SK-N-SH (cell line): ENCODE measurements around the gene ACOXL. TPM values are rescaled to one million over a fixed set of nuclear protein-coding genes. Genes with fewer than 3 reads are reported as not detected.

Experiments used
- CTCF ChIA-PET: fragments of 300-600, 350-600 bp; formaldehyde crosslinking; extraction: SDS; loops from one replicate; lab custom pipeline; 2021; lab: Yijun Ruan, JAX
- POLR2A ChIA-PET: fragments of 350-600 bp; sonication (Branson Sonifier 250); formaldehyde crosslinking; extraction: SDS; loops from one replicate; lab custom pipeline; 2020; ENCODE audit warnings: antibody characterized with exemption, inconsistent platforms; lab: Yijun Ruan, JAX
- DNase-seq: peaks from one replicate; pipeline ENCODE4 v3.0.0; 2012
- H2AFZ ChIP-seq: fragments of 200-600 bp; sonication (generic); 2 replicates; pipeline ENCODE4 v1.8.1; 2016; ENCODE audit warnings: antibody characterized with exemption, mild to moderate bottlenecking, low read depth
- H3F3A ChIP-seq: fragments of 200-600 bp; sonication (generic); replicated peaks from 2 replicates; pipeline ENCODE3; 2016; ENCODE audit warnings: antibody characterized with exemption, mild to moderate bottlenecking; ENCODE audit not compliant: insufficient read depth
- H3K27ac ChIP-seq, 2 experiments: fragments of 200-500 bp in 1 of 2; fragments of 200-600 bp in 1 of 2; sonication (Bioruptor generic) in 1 of 2; sonication (generic), shearing (Covaris generic) in 1 of 2; 2 replicates each; pipeline versions ENCODE4 v1.5.1 to v1.6.1; 2014 to 2016; ENCODE audit warnings: low read depth in 2 of 2, inconsistent platforms in 1 of 2, low read length in 1 of 2, mild to moderate bottlenecking in 1 of 2, mixed read lengths in 1 of 2
- H3K27me3 ChIP-seq: fragments of 200-600 bp; sonication (generic), shearing (Covaris generic); 2 replicates; pipeline ENCODE4 v1.6.1; 2016; ENCODE audit warnings: mixed run types; ENCODE audit not compliant: insufficient read depth
- H3K36me3 ChIP-seq, 2 experiments: fragments of 200-500 bp in 1 of 2; fragments of 200-600 bp in 1 of 2; sonication (Bioruptor generic) in 1 of 2; sonication (generic) in 1 of 2; replicated peaks in 1 of 2; 2 replicates each; pipeline versions ENCODE3 to v1.5.1; 2014 to 2016; ENCODE audit warnings: low read length in 1 of 2, mild to moderate bottlenecking in 1 of 2; ENCODE audit not compliant: insufficient read depth in 2 of 2, control insufficient read depth in 1 of 2
- H3K4me1 ChIP-seq, 2 experiments: fragments of 200-500 bp in 1 of 2; fragments of 200-600 bp in 1 of 2; sonication (Bioruptor generic) in 1 of 2; sonication (generic), shearing (Covaris generic) in 1 of 2; 2 replicates each; pipeline versions ENCODE4 v1.5.1 to v1.6.1; 2014 to 2016; ENCODE audit warnings: low read depth in 1 of 2, low read length in 1 of 2, mixed run types in 1 of 2; ENCODE audit not compliant: insufficient read depth in 2 of 2, control insufficient read depth in 1 of 2
- H3K4me2 ChIP-seq: fragments of 200-600 bp; sonication (generic), shearing (Covaris generic); 2 replicates; pipeline ENCODE4 v1.6.1; 2017; ENCODE audit warnings: mixed run types
- H3K4me3 ChIP-seq, 2 experiments: fragments of 200-500 bp in 1 of 2; fragments of 200-600 bp in 1 of 2; sonication (Bioruptor generic) in 1 of 2; sonication (generic), shearing (Covaris generic) in 1 of 2; 2 replicates each; pipeline versions ENCODE4 v1.5.1 to v1.8.1; 2014 to 2016; ENCODE audit warnings: low read depth in 2 of 2, inconsistent platforms in 1 of 2, low read length in 1 of 2, mild to moderate bottlenecking in 1 of 2, mixed read lengths in 1 of 2, moderate library complexity in 1 of 2
- H3K79me2 ChIP-seq: fragments of 200-600 bp; sonication (generic); 2 replicates; pipeline ENCODE4 v1.8.1; 2017; ENCODE audit warnings: mild to moderate bottlenecking; ENCODE audit not compliant: insufficient read depth
- H3K9ac ChIP-seq: fragments of 200-600 bp; sonication (generic); 2 replicates; pipeline ENCODE4 v1.6.1; 2017; ENCODE audit warnings: mixed run types
- H3K9me2 ChIP-seq: fragments of 200-600 bp; sonication (generic); 2 replicates; pipeline ENCODE4 v1.6.1; 2017; ENCODE audit warnings: mixed run types
- H3K9me3 ChIP-seq: fragments of 200-600 bp; sonication (generic); 2 replicates; pipeline ENCODE4 v1.6.1; 2017; ENCODE audit warnings: mixed run types, mild to moderate bottlenecking, moderate library complexity
- H4K20me1 ChIP-seq: fragments of 200-600 bp; sonication (generic); 2 replicates; pipeline ENCODE4 v1.6.1; 2017; ENCODE audit warnings: mild to moderate bottlenecking, mixed run types; ENCODE audit not compliant: insufficient read depth
- CHD2 ChIP-seq: fragments of 150-350 bp; IDR thresholded peaks from 2 replicates; pipeline ENCODE4 v1.6.1; 2018; ENCODE audit warnings: low read length; ENCODE audit not compliant: partially characterized antibody
- ELF1 ChIP-seq: IDR thresholded peaks from 2 replicates; pipeline ENCODE4 v1.4.0; 2012
- EZH2phosphoT487 ChIP-seq: fragments of 200-600 bp; sonication (generic); IDR thresholded peaks from 2 replicates; pipeline ENCODE4 v1.6.1; 2017; ENCODE audit warnings: low read depth, mixed run types, mild to moderate bottlenecking, antibody characterized with exemption, moderate library complexity, borderline replicate concordance
- FOSL2 ChIP-seq: IDR thresholded peaks from 2 replicates; pipeline ENCODE4 v1.4.0; 2012; ENCODE audit warnings: low read depth, mild to moderate bottlenecking, moderate library complexity, borderline replicate concordance
- FOXJ3 ChIP-seq: sonication (generic); formaldehyde crosslinking; IDR thresholded peaks from 2 replicates; pipeline ENCODE4 v1.5.1; 2020; ENCODE audit warnings: mild to moderate bottlenecking, missing genetic modification reagents
- FOXM1 ChIP-seq: IDR thresholded peaks from 2 replicates; pipeline ENCODE4 v1.4.0; 2012; ENCODE audit warnings: low read depth, mild to moderate bottlenecking
- GABPA ChIP-seq: IDR thresholded peaks from 2 replicates; pipeline ENCODE4 v1.4.0; 2012; ENCODE audit warnings: low read depth, mild to moderate bottlenecking
- MAX ChIP-seq: IDR thresholded peaks from 2 replicates; pipeline ENCODE4 v1.4.0; 2012; ENCODE audit warnings: low read depth
- NFIC ChIP-seq: IDR thresholded peaks from 2 replicates; pipeline ENCODE4 v1.4.0; 2012; ENCODE audit warnings: borderline replicate concordance
- NRF1 ChIP-seq: IDR thresholded peaks from 2 replicates; pipeline ENCODE4 v1.6.1; 2012; ENCODE audit warnings: low read depth, mild to moderate bottlenecking, low read length
- PBX3 ChIP-seq: IDR thresholded peaks from 2 replicates; pipeline ENCODE4; 2012
- RXRA ChIP-seq: IDR thresholded peaks from 2 replicates; pipeline ENCODE4 v1.4.0; 2012; ENCODE audit warnings: low read depth, mild to moderate bottlenecking, borderline replicate concordance
- TCF12 ChIP-seq: IDR thresholded peaks from 2 replicates; pipeline ENCODE4 v1.4.0; 2012
- TEAD4 ChIP-seq: IDR thresholded peaks from 2 replicates; pipeline ENCODE4 v1.4.0; 2012; ENCODE audit warnings: mild to moderate bottlenecking, borderline replicate concordance; ENCODE audit not compliant: insufficient read depth
- USF2 ChIP-seq: fragments of 150-350 bp; IDR thresholded peaks from 2 replicates; pipeline ENCODE4 v1.6.1; 2017; ENCODE audit warnings: antibody characterized with exemption, low read length, low read depth, borderline replicate concordance
- ZBTB33 ChIP-seq: IDR thresholded peaks from 2 replicates; pipeline ENCODE4 v1.4.0; 2012; ENCODE audit warnings: low read depth, borderline replicate concordance
- WGBS: methylation state at CpG from one replicate; pipeline ENCODE4 v1.1.6; 2017; ENCODE audit warnings: low lambda C conversion rate; 5-methylcytosine and 5-hydroxymethylcytosine counted together
- polyA plus RNA-seq, 3 experiments: library from polyadenylated mRNA; depleted of rRNA; stranded (reverse); fragments of >200 nt; gene quantifications; 2 replicates each; pipeline ENCODE4 v1.2.3, GENCODE V29; 2012
- TF ChIP-seq, protein P1 (sequence below): fragments of 150-350 bp; IDR thresholded peaks from 2 replicates; pipeline ENCODE4 v1.6.1; 2016; ENCODE audit warnings: mild to moderate bottlenecking, low read depth, low read length
- TF ChIP-seq, protein P2 (sequence below): fragments of 200-600 bp; sonication (generic); IDR thresholded peaks from 2 replicates; pipeline ENCODE4 v1.6.1; 2017; ENCODE audit warnings: antibody characterized with exemption, mild to moderate bottlenecking, moderate library complexity

ACOXL gene
- polyA plus RNA-seq, 1 of the 3 experiments (the other 2 are of a cell fraction): not detected

DNA sequence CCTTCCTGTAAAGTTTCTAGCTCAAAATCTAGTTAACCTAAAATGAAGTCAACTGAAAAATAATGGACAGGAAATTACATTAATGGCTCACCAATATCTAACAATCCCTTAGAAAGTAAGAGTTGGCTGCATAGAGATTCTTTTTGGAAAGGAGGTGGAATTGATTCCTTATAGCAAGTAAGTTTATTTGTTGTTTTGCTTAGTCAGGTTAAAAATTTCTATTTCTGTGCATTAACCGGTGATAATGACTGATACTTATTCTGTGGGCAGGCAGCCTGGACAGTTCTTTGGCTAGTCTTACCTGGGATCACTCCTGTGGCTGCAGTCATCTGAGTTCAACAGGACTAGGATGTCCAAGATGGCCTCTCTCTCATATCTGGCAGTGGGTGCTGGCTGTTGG lies 381.5 kb downstream of the ACOXL start:
- no peak overlapping the region for H3K4me2 ChIP-seq
- no peaks in the 10 kb centered on the region for H3K9me3 ChIP-seq
- no peak overlapping the region for H2AFZ ChIP-seq
- H3K27ac ChIP-seq: no peak overlapping the region
- H3K79me2 ChIP-seq: no peaks in the 10 kb centered on the region
- no peaks in the 10 kb centered on the region for H4K20me1 ChIP-seq
- ChIA-PET POLR2A (no interaction called here), CTCF (no interaction called here)
- DNase-seq: no peak
- no peaks in the 10 kb centered on the region for H3K27me3 ChIP-seq
- peaks cover 0 to 3% of the 10 kb centered on the region in 2 experiments; a peak in 1 of 4 replicates for H3K4me1 ChIP-seq
- H3K9me2 ChIP-seq: no peaks in the 10 kb centered on the region
- no peaks in the 10 kb centered on the region for H3K36me3 ChIP-seq
- no peaks in the 10 kb centered on the region for H3F3A ChIP-seq
- no peak overlapping the region for H3K9ac ChIP-seq
- 79% methylated on average over 1 of the region's 1 CpG for WGBS
- no peak for TF ChIP-seq FOXJ3
- no peak for TF ChIP-seq FOXM1
- no peak for TF ChIP-seq ZBTB33
- TF ChIP-seq MAX: no peak
- no peak for TF ChIP-seq PBX3
- no peak for TF ChIP-seq CHD2
- TF ChIP-seq NFIC: no peak
- TF ChIP-seq RXRA: no peak
- TF ChIP-seq GABPA: no peak
- no peak for TF ChIP-seq FOSL2
- no peak for TF ChIP-seq ELF1
- TF ChIP-seq EZH2phosphoT487: no peak
- TF ChIP-seq USF2: no peak
- TF ChIP-seq TCF12: no peak
- no peak for TF ChIP-seq NRF1
- no peak for TF ChIP-seq TEAD4
- TF ChIP-seq, protein P1, sequence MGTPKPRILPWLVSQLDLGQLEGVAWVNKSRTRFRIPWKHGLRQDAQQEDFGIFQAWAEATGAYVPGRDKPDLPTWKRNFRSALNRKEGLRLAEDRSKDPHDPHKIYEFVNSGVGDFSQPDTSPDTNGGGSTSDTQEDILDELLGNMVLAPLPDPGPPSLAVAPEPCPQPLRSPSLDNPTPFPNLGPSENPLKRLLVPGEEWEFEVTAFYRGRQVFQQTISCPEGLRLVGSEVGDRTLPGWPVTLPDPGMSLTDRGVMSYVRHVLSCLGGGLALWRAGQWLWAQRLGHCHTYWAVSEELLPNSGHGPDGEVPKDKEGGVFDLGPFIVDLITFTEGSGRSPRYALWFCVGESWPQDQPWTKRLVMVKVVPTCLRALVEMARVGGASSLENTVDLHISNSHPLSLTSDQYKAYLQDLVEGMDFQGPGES: no peak
- TF ChIP-seq, protein P2, sequence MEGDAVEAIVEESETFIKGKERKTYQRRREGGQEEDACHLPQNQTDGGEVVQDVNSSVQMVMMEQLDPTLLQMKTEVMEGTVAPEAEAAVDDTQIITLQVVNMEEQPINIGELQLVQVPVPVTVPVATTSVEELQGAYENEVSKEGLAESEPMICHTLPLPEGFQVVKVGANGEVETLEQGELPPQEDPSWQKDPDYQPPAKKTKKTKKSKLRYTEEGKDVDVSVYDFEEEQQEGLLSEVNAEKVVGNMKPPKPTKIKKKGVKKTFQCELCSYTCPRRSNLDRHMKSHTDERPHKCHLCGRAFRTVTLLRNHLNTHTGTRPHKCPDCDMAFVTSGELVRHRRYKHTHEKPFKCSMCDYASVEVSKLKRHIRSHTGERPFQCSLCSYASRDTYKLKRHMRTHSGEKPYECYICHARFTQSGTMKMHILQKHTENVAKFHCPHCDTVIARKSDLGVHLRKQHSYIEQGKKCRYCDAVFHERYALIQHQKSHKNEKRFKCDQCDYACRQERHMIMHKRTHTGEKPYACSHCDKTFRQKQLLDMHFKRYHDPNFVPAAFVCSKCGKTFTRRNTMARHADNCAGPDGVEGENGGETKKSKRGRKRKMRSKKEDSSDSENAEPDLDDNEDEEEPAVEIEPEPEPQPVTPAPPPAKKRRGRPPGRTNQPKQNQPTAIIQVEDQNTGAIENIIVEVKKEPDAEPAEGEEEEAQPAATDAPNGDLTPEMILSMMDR: no peak
- no peak overlapping the region for H3K4me3 ChIP-seq
